ENCODE measurements around the gene C1orf174. TPM values are rescaled to one million over a fixed set of nuclear protein-coding genes. Genes with fewer than 3 reads are reported as not detected.
"Not testable (repeated sequence)": the region's sequence is repeated elsewhere in the genome, so short reads cannot be mapped to it uniquely, and the experiment has no call there.

C1orf174 gene
- total and polyA plus RNA-seq, 2 of the 13 experiments (the other 11 are each of a cell fraction or from before 2014, with no cell fraction given): 21.6 to 31.4 TPM

DNA sequence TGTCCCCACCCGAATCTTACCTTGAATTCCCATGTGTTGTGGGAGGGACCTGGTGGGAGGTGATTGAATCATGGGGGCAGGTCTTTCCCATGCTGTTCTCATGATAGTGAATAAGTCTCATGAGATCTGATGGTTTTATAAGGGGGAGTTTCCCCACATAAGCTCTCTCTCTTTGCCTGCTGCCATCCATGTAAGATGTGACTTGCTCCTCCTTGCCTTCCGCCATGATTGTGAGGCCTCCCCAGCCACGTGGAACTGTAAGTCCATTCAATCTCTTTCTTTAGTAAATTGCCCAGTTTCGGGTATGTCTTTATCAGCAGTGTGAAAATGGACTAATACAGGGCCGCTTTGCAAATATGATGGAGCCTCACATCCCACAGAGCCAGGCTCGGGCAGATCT, 18.3 kb upstream of the C1orf174 start:
- peak; percentile 65; the same call in 1 of the 2 replicates for TF ChIP-seq ZNF431 (CRISPR knock-in tag; IDR thresholded peaks at IDR 0.05; ENCODE audit: borderline replicate concordance, low read depth)
- H3K4me3 ChIP-seq (replicated peaks in 1 of 3; ENCODE audit: insufficient read depth in 1 of 3, low read depth in 2 of 3, low read length in 3 of 3); H3K27ac ChIP-seq (ENCODE audit: extremely low read length, insufficient read depth, low read length); H3K4me2 ChIP-seq (ENCODE audit: low read depth, low read length); POLR2A ChIA-PET; ATAC-seq; H3K9ac ChIP-seq (ENCODE audit: insufficient read depth, low read depth, low read length); H3K9me3 ChIP-seq (ENCODE audit: low read length); intact Hi-C loops (cut with micrococcal nuclease; ENCODE audit: unreplicated experiment); H3K4me1 ChIP-seq (ENCODE audit: insufficient read depth, low read length); FAIRE-seq; H3K36me3 ChIP-seq (replicated peaks in 1 of 2; ENCODE audit: control insufficient read depth in 1 of 2, insufficient read depth in 2 of 2, low read length in 2 of 2); H4K20me1 ChIP-seq (ENCODE audit: insufficient read depth, low read length); H3K79me2 ChIP-seq (ENCODE audit: insufficient read depth, low read length); CTCF ChIA-PET (ENCODE audit: low intra/inter-chr PET ratio, low total read pairs); BruUV-seq (replicated peaks); H2AFZ ChIP-seq (ENCODE audit: low read length); DNase-seq (ENCODE audit: low spot score): not testable (repeated sequence)
- in situ Hi-C loops (cut with HindIII; ENCODE audit: extremely low pct_ligation_motif_present, low pct_unique_long_range_greater_than_20kb): loop anchor here (25.0 kb wide), 1 partner anchor 144 kb away; no protein-coding TSS in a partner anchor
- H3K27me3 ChIP-seq (ENCODE audit: control insufficient read depth in 1 of 2, insufficient read depth in 2 of 2, low read length in 2 of 2): peaks cover 2 to 22% of the 10 kb centered on the region in 2 experiments; a peak in 2 of 5 replicates
- 33% methylated on average over 6 of the region's 6 CpGs for WGBS (ENCODE audit: low lambda C conversion rate)

- DNase-seq (ENCODE audit: low spot score) (no peak), ATAC-seq (no peak), FAIRE-seq (no peak)
- Histone ChIP-seq H4K20me1 (ENCODE audit: insufficient read depth, low read length) (no peaks in the 10 kb centered on the region), H3K4me1 (ENCODE audit: insufficient read depth, low read length) (no peaks in the 10 kb centered on the region), H3K27ac (ENCODE audit: extremely low read length, insufficient read depth, low read length) (no peak overlapping the region), H3K36me3 (replicated peaks in 1 of 2; ENCODE audit: control insufficient read depth in 1 of 2, insufficient read depth in 2 of 2, low read length in 2 of 2) (no peaks in the 10 kb centered on the region), H2AFZ (ENCODE audit: low read length) (no peak overlapping the region), H3K4me3 (replicated peaks in 1 of 3; ENCODE audit: insufficient read depth in 1 of 3, low read depth in 2 of 3, low read length in 3 of 3) (no peak overlapping the region), H3K27me3 (ENCODE audit: control insufficient read depth in 1 of 2, insufficient read depth in 2 of 2, low read length in 2 of 2) (peaks cover 2 to 19% of the 10 kb centered on the region in 2 experiments; a peak in 2 of 5 replicates), H3K79me2 (ENCODE audit: insufficient read depth, low read length) (no peaks in the 10 kb centered on the region), H3K9ac (ENCODE audit: insufficient read depth, low read depth, low read length) (no peak overlapping the region), H3K9me3 (ENCODE audit: low read length) (no peaks in the 10 kb centered on the region), H3K4me2 (ENCODE audit: low read depth, low read length) (no peak overlapping the region)
- 13% methylated on average over 5 of the region's 8 CpGs for WGBS (ENCODE audit: low lambda C conversion rate)
- CTCF ChIA-PET (ENCODE audit: low intra/inter-chr PET ratio, low total read pairs): no interaction called here
- no TSS peak for BruUV-seq (replicated peaks)
- in situ Hi-C loops (cut with HindIII; ENCODE audit: extremely low pct_ligation_motif_present, low pct_unique_long_range_greater_than_20kb) (loop anchor here (25.0 kb wide), 1 partner anchor 145 kb away; no protein-coding TSS in a partner anchor), intact Hi-C loops (cut with micrococcal nuclease; ENCODE audit: unreplicated experiment) (no loop called here)
- POLR2A ChIA-PET: no interaction called here
- TF ChIP-seq CEBPZ (IDR thresholded peaks at IDR 0.05; ENCODE audit: low read length): no peak
- TF ChIP-seq, protein P1, sequence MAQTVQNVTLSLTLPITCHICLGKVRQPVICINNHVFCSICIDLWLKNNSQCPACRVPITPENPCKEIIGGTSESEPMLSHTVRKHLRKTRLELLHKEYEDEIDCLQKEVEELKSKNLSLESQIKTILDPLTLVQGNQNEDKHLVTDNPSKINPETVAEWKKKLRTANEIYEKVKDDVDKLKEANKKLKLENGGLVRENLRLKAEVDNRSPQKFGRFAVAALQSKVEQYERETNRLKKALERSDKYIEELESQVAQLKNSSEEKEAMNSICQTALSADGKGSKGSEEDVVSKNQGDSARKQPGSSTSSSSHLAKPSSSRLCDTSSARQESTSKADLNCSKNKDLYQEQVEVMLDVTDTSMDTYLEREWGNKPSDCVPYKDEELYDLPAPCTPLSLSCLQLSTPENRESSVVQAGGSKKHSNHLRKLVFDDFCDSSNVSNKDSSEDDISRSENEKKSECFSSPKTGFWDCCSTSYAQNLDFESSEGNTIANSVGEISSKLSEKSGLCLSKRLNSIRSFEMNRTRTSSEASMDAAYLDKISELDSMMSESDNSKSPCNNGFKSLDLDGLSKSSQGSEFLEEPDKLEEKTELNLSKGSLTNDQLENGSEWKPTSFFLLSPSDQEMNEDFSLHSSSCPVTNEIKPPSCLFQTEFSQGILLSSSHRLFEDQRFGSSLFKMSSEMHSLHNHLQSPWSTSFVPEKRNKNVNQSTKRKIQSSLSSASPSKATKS (CRISPR knock-in tag; IDR thresholded peaks at IDR 0.05): no peak
- TF ChIP-seq ZBTB38 (CRISPR knock-in tag; IDR thresholded peaks at IDR 0.05): no peak
- TF ChIP-seq MED1 (CRISPR knock-in tag; IDR thresholded peaks at IDR 0.05): no peak
- TF ChIP-seq AGO2 (optimal IDR thresholded peaks at IDR 0.05; ENCODE audit: low read depth, low read length): peak; percentile 34
- no peak for TF ChIP-seq ZNF160 (CRISPR knock-in tag; IDR thresholded peaks at IDR 0.05)
- no peak for TF ChIP-seq ZNF24 (IDR thresholded peaks at IDR 0.05)
Measured at GRCh38 chr1:3917761-3918160, 17.7 kb upstream of the C1orf174 start.
